Measurements from ENCODE around the gene YTHDF1.

Gene YTHDF1

GRCh38 chr20:63247671-63248228 is 31.8 kb upstream of the YTHDF1 start:
- Mint-ChIP-seq H3K4me1 (peaks cover 30% of the 10 kb centered on the region), H3K9me3 (no peaks in the 10 kb centered on the region), H3K27ac (no peak overlapping the region)

GRCh38 chr20:63246490-63247288 is 30.8 kb upstream of the YTHDF1 start:
- H3K9me3 Mint-ChIP-seq = no peaks in the 10 kb centered on the region
- H3K4me1 Mint-ChIP-seq = peaks cover 26% of the 10 kb centered on the region
- no peaks in the 10 kb centered on the region for H3K36me3 Mint-ChIP-seq (ENCODE audit: low read depth)

More at GRCh38 chr20:63247671-63248228, 31.8 kb upstream of the YTHDF1 start:
- Mint-ChIP-seq H3K36me3 (ENCODE audit: low read depth) (no peaks in the 10 kb centered on the region), H3K4me3 (no peak overlapping the region), H3K27me3 (ENCODE audit: low read depth) (peaks cover 20% of the 10 kb centered on the region)
- TF ChIP-seq CTCF (IDR thresholded peaks at IDR 0.05; ENCODE audit: unreplicated experiment in 3 of 3) = no peak

GRCh38 chr20:63244468-63244867 is 28.5 kb upstream of the YTHDF1 start:
- TF ChIP-seq CTCF (IDR thresholded peaks at IDR 0.05; ENCODE audit: unreplicated experiment in 3 of 3) = no peak
- Mint-ChIP-seq H3K9me3 (no peaks in the 10 kb centered on the region), H3K27me3 (ENCODE audit: low read depth) (peaks cover 8% of the 10 kb centered on the region), H3K4me3 (no peak overlapping the region), H3K4me1 (peaks cover 11% of the 10 kb centered on the region), H3K36me3 (ENCODE audit: low read depth) (no peaks in the 10 kb centered on the region), H3K27ac (no peak overlapping the region)

More at GRCh38 chr20:63246490-63247288, 30.8 kb upstream of the YTHDF1 start:
- no peak overlapping the region for H3K27ac Mint-ChIP-seq
- no peak for TF ChIP-seq CTCF (IDR thresholded peaks at IDR 0.05; ENCODE audit: unreplicated experiment in 3 of 3)
- no peak overlapping the region for H3K4me3 Mint-ChIP-seq
- peaks cover 15% of the 10 kb centered on the region for H3K27me3 Mint-ChIP-seq (ENCODE audit: low read depth)

GRCh38 chr20:63243604-63244247 is 27.8 kb upstream of the YTHDF1 start:
- no peaks in the 10 kb centered on the region for H3K9me3 Mint-ChIP-seq
- H3K4me1 Mint-ChIP-seq = peaks cover 4% of the 10 kb centered on the region
- H3K27me3 Mint-ChIP-seq (ENCODE audit: low read depth) = peaks cover 3% of the 10 kb centered on the region
- H3K36me3 Mint-ChIP-seq (ENCODE audit: low read depth) = no peaks in the 10 kb centered on the region
- H3K4me3 Mint-ChIP-seq = no peak overlapping the region
- TF ChIP-seq CTCF (IDR thresholded peaks at IDR 0.05; ENCODE audit: unreplicated experiment in 3 of 3) = no peak
- H3K27ac Mint-ChIP-seq = no peak overlapping the region

GRCh38 chr20:63242736-63243135 is 26.8 kb upstream of the YTHDF1 start:
- Mint-ChIP-seq H3K4me3 (no peak overlapping the region), H3K27me3 (ENCODE audit: low read depth) (peaks cover 3% of the 10 kb centered on the region), H3K36me3 (ENCODE audit: low read depth) (no peaks in the 10 kb centered on the region), H3K4me1 (no peaks in the 10 kb centered on the region), H3K9me3 (no peaks in the 10 kb centered on the region), H3K27ac (no peak overlapping the region)
- no peak for TF ChIP-seq CTCF (IDR thresholded peaks at IDR 0.05; ENCODE audit: unreplicated experiment in 3 of 3)

Measured in nephron (organoid).